Caki2 (cell line): ENCODE data around the gene CCDC92. TPM values are rescaled to one million over a fixed set of nuclear protein-coding genes. Genes with fewer than 3 reads are reported as not detected.

Experiments used
- DNase-seq: peaks from one replicate; pipeline ENCODE4 v3.0.0-alpha.2; 2015; ENCODE audit warnings: low read depth
- in situ Hi-C: cut with HindIII; loops from 2 replicates; pipeline ENCODE4 v1.10.0; 2016; ENCODE audit warnings: low sequenced_read_pairs, low pct_unique_long_range_greater_than_20kb, mixed read lengths
- total RNA-seq: library from RNA; depleted of rRNA; stranded (reverse); fragments of >200 nt; shearing (Covaris generic); gene quantifications from 2 replicates; pipeline ENCODE4 v1.2.3, GENCODE V29; 2014; ENCODE audit warnings: low replicate concordance

Gene CCDC92
- total RNA-seq, 1 experiment from 2014 or later = 3.5 TPM

GRCh38 chr12:124006085-124006845 is 33.6 kb upstream of the CCDC92 start:
- DNase-seq = no peak

GRCh38 chr12:124004233-124004875 is 31.7 kb upstream of the CCDC92 start:
- DNase-seq = no peak
- in situ Hi-C loops = no loop called here

More at GRCh38 chr12:124006085-124006845, 33.6 kb upstream of the CCDC92 start:
- in situ Hi-C loops = no loop called here

- in situ Hi-C loops = no loop called here
- no peak for DNase-seq
Measured at GRCh38 chr12:124002654-124003053, 30.0 kb upstream of the CCDC92 start.

- in situ Hi-C loops = no loop called here
- DNase-seq = no peak
Measured at GRCh38 chr12:124002021-124002644, 29.5 kb upstream of the CCDC92 start.

GRCh38 chr12:124001343-124001742 is 28.7 kb upstream of the CCDC92 start:
- DNase-seq = no peak
- in situ Hi-C loops = no loop called here

- in situ Hi-C loops = no loop called here
- no peak for DNase-seq
Measured at GRCh38 chr12:124000111-124000510, 27.5 kb upstream of the CCDC92 start.

- in situ Hi-C loops = no loop called here
- DNase-seq = no peak
Measured at GRCh38 chr12:123998991-123999359, 26.3 kb upstream of the CCDC92 start.

- in situ Hi-C loops = no loop called here
Measured at GRCh38 chr12:123998344-123998990, 25.8 kb upstream of the CCDC92 start.

GRCh38 chr12:123997908-123998307 is 25.3 kb upstream of the CCDC92 start:
- DNase-seq = no peak
- in situ Hi-C loops = no loop called here

More at GRCh38 chr12:123998344-123998990, 25.8 kb upstream of the CCDC92 start:
- no peak for DNase-seq

- in situ Hi-C loops = no loop called here
- no peak for DNase-seq
Measured at GRCh38 chr12:123997033-123997822, 24.6 kb upstream of the CCDC92 start.

GRCh38 chr12:123996581-123996980 is 23.9 kb upstream of the CCDC92 start:
- in situ Hi-C loops = no loop called here
- DNase-seq = no peak

- no peak for DNase-seq
- in situ Hi-C loops = no loop called here
Measured at GRCh38 chr12:123995023-123995748, 22.6 kb upstream of the CCDC92 start.

- in situ Hi-C loops = no loop called here
- DNase-seq = no peak
Measured at GRCh38 chr12:123992118-123992825, 19.6 kb upstream of the CCDC92 start.

- DNase-seq = no peak
- in situ Hi-C loops = no loop called here
Measured at GRCh38 chr12:123991372-123991951, 18.8 kb upstream of the CCDC92 start.

GRCh38 chr12:123990511-123990910 is 17.9 kb upstream of the CCDC92 start:
- in situ Hi-C loops = no loop called here
- DNase-seq = no peak

GRCh38 chr12:123989753-123990152 is 17.1 kb upstream of the CCDC92 start:
- in situ Hi-C loops = no loop called here
- DNase-seq = no peak

- DNase-seq = no peak
Measured at GRCh38 chr12:123989168-123989567, 16.5 kb upstream of the CCDC92 start.

More at GRCh38 chr12:123989168-123989567, 16.5 kb upstream of the CCDC92 start:
- in situ Hi-C loops = no loop called here
